NCI-H82 (cell line): Measurements from ENCODE around the gene PLSCR3.

ENCODE experiments used
- DNase-seq: peaks from one replicate; lab custom pipeline; 2025; lab: John Stamatoyannopoulos, UW

The PLSCR3 gene

DNA sequence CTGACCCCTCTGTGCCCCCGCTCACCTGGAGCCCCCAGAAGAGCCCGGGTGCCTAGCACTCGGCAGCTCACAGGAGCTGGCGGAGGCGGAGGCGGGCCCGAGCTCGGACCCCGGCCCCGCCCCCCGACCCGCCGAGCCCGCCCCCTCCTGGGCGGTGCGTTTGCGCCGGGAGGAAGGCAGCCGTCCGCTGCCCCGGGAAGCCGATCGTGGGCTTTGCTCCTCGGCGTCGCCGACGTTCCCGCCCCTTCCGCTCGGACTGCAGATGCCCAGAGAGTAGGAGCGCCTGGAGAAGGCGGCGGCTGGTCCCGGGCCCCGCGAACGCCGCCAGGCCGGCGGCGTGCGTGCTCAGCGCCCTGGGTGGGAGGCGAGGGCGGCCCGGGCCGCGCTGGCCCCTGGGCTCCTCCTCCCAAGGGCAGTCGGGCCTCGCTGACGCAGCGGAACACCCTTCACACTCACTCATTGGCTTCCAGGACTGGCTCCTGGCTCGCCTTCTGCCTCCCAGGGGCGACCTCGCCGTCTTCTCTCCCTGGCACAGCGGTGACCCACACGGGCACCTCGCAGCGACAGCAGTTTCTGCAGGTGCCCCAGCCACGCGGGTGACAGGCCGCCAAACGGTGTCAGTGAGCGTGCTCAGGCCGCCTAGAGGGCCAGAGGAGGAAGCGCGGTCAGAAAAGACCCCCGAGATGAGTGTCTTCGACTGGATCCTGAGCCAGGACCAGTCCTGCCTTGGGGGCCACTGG lies at the start of gene PLSCR3:
PLSCR3 (minus strand) TSS at position 74 of the 740 bp plus-strand sequence. CDS start 415 bp downstream, outside the sequence.
- DNase-seq: peak; percentile 91

DNA sequence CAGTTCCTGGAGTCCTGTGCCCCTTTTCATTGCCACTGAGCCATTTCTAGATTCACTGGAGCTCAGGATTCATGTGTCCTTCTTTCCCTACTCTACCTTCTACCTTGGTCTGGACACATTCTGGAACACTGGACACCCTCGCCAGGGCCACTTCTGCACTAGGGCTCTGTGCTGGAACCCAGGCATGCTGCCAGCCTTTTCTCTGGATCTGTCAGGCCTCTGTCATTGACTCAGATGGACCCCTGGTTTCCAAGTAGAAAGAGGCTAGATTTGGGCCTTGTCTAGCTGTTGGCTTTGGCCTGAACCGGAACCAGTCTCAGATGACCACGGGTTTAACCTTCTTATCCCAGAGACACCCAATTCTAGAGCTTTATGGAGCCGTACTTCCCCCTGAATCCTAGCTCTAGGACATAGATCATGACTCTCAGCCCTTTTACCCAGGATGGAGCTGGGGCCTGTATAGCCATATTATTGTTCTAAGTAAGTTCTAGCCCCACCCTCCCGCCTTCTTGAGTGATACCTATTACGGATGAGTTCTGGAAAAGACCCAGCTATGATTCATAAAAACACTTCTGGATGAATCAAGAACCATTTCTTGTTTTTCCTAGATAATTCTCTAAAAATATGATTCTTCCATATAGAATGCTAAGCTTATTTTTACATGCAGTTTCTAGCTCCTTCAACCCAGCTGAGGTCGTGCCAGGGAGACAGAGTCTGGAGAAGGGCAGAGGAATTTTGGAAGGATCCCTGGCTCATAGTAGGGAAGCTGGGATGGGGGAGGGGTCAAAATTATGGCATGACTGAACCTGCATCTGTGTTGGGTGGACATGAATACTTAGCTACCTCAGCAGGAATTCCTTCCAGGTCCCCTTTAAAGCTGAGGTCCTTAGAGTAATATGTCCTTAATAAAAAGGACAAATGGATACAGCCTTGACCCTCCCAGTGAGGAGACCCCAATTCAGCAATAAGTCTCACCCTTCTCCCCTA lies 49.5 kb upstream of the PLSCR3 start:
- DNase-seq: no peak

DNA sequence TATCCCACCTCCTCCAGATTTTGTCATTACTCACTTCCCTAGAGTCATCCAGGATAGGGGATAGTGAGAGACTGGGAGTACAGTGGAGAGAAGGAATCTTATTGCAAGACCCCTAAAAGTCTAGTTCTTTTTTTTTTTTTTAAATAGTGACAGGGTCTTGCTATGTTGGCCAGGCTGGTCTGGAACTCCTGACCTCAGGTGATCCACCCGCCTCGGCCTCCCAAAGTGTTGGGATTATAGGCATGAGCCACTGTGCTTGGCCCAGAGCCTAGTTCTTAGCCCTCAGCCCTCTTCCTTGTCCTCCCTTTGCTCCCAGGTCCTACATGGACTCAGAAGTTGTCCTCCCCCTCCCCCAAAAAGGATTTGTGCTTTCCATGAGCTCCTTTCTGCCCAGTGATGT lies 47.8 kb upstream of the PLSCR3 start:
- peak; percentile 29 for DNase-seq

DNA sequence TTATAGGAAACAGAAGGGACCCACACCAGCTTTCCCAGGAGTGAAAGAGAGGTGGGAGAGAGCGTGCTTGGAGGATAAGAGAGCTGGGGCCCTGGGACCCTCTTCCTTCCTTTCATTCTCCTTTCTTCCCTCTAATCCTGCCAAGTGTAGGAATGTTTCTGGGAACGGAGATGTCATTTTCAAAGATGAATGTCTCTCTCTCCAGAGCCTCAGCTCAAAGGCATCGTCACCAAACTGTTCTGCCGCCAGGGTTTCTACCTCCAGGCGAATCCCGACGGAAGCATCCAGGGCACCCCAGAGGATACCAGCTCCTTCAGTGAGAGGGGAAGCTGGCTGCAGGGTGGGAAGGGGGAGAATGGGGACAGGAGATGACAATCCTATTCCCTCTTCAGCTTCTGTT lies 46.9 kb upstream of the PLSCR3 start:
- DNase-seq: no peak

DNA sequence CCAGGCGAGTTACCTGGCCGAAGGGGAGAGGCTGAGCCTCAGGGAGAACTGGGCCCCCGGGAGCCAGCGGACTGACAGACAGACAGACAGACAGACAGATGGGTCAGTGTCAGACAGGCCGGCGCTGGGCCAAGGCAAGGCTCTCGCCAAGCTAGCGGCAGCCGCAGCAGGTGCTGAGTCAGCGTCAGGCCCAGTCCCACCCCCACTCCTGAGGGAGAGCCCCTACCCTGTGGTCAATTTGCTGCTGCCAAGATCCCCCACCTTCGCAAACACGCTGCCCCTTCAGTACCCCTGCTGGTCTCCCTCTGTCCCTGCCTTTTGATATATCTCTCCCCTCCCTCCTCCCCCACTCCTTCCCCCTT lies 46.5 kb upstream of the PLSCR3 start:
- DNase-seq: peak; percentile 89

DNA sequence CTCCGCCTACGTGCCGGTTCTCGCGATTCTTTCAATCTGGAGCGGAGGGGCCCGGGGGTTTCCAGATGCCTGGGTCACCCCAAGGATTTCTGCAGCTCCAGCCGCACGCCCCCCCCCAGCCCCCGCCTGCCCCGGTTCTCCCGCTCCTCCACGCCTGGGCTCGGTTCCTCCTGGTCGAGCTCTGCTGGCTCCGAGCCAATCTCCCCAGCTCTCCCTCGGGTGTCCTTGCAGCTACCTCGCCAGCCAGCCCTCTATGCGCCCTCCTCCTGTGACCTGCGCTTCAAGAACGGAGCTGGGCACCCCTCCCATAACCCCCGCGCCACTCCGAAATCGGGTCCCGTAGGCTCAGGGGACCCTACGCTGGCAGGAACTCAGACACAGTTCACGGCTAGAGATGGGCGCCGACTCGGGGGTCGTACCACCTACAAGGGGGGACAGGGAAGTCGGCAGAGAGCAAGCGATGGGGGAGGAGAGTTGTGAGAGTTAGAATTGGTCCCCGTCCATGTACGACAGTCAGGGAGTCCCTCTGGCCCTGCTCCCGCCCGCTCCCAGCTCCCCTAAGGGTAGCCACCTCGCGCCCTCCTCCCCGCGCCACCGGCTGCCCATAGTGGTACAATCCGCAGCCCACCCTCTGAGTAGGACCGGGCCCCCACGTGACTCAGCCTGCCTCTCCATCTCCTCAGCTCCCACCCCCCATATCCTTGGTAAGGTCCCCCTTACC lies 45.9 kb upstream of the PLSCR3 start:
- DNase-seq: peak; percentile 89

DNA sequence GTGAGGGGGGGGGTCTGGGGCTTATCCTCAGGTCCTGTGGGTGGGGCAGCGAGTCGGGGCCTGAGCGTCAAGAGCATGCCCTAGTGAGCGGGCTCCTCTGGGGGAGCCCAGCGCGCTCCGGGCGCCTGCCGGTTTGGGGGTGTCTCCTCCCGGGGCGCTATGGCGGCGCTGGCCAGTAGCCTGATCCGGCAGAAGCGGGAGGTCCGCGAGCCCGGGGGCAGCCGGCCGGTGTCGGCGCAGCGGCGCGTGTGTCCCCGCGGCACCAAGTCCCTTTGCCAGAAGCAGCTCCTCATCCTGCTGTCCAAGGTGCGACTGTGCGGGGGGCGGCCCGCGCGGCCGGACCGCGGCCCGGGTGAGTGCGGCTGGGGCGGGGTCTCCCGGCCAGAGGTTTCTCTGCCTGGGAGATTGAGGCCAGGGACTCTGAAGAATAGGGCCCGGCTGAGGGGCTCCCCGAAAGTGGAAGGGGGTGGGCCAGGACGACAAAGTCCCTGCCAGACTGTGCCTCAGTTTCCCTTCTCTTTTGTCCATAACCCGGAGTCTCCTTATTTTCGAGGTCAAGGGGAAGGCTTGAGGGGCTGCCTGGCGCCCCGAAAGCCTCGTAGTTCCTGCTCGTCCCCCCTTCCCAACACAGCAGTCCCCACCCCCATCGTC lies 45.3 kb upstream of the PLSCR3 start, which contains the start of gene FGF11:
FGF11 (plus strand) TSS at position 51 of the 651 bp plus-strand sequence; CDS start at position 160, 109 bp downstream.
- DNase-seq: no peak

DNA sequence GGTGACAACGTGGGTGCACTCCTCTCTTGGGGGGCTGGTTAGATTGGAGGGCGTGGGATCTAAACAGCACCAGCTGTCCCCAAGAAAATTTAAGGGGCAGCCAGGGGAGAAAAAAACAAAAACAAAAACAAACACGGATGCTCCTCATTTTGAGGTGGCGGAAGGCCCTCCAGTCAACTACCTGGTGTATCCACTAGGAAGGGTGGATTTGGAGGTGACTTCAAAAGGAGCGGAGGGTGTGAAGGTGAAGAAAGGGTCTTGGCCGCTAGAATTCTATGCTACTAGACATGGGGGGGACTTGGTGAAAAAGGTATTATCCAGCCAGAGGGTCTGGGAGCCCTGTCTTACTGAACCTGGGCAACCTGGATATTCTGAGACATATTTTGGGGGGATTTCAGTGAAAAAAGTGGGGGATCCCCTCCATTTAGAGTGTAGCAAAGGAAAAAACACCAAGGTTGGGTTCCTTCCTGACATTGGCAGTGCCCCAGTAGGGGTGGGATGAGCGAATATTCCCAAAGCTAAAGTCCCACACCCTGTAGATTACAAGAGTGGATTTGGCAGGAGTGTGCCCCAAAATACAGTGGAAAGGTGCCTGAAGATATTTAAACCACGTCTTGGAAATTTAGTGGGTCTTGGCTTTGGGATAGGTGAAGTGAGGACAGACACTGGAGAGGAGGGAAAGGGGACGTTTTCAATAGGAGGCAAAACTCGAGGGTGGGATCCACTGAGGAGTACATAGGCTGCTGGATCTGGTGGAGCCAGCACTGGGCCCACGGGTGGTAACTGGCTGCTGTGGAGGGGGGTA lies 44.5 kb upstream of the PLSCR3 start:
- no peak for DNase-seq

DNA sequence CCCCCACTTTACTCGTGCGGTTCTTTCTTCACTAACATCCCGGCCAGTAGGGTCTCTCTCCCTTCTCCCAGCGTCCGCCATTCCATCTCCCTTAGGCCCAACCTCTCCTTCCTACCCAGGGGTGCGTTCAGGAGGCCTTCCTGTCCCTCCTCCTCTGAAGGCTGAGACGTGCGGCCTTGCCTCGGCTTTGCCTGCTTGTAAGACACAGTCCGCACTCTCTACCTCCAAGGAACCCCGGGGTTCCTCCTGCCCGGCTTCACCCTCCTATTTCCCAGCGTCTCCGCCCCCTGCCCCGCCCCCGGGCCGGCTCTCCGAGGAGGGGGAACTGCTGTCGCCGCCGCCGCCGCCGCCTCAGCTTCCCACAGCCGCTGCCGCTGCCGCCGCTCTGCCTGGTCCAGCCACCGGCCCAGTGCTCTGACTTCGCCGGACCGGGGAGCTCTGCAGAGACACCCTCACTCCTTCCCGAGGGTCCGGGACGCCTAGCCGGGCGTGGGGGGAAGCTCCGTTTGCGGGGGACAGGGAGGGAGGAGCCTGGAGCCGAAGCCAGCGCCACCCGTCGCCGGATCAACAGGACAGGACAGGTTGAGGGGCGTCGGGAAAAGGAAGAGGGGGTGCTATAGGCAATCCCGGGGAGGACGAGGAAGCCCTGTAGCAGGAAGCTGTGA lies 43.8 kb upstream of the PLSCR3 start:
- peak; percentile 63 for DNase-seq

DNA sequence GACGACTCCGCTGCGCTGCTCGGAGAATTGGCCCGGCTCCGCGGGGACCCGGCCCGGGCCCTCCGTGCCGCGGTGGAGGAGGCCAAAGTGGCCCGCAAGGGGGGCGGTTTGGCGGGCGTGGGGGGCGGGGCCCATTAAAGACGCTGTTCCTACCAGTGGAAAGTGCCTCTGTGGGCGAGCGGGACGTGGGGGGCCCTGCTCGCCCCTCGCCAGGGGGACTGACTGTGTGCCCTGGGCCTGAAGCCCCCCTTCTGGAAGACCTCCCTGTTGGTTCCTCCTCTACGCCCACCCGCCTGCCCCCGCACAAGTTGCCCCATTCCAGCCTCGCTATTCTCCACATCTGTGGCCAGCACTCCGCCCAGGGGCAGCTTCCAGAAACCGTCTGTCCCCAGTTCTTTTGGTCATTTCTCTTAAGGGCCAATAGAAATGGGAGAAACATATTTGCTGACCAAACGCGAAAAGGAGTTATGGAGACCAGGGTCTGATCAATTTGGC lies 43.1 kb upstream of the PLSCR3 start:
- DNase-seq: no peak

DNA sequence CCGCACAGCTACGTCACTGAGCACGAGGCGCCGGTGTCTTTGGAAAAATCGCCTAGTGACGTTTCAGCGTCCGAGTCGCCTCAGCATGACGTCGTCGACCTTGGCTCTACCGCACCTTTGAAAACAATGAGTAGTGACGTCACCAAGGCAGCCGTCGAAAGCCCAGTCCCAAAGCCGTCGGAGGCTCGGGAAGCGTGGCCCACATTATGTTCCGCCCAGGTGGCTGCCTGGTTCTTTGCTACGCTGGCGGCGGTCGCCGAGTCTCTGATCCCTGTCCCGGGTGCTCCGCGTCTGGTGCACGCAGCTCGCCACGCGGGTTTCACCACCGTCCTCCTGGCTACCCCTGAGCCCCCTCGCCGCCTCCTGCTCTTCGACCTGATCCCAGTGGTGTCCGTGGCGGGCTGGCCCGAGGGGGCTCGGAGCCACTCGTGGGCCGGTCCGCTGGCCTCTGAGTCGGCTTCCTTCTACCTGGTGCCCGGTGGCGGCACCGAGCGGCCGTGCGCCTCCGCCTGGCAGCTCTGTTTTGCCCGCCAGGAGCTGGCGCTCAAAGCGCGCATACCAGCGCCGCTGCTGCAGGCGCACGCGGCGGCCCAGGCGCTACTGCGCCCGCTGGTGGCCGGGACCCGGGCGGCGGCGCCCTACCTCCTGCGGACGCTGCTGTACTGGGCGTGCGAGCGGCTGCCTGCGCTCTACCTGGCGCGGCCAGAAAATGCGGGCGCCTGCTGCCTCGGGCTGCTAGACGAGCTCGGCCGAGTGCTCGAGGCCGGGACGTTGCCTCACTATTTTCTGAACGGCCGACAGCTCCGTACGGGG lies 42.4 kb upstream of the PLSCR3 start:
- peak; percentile 91 for DNase-seq

DNA sequence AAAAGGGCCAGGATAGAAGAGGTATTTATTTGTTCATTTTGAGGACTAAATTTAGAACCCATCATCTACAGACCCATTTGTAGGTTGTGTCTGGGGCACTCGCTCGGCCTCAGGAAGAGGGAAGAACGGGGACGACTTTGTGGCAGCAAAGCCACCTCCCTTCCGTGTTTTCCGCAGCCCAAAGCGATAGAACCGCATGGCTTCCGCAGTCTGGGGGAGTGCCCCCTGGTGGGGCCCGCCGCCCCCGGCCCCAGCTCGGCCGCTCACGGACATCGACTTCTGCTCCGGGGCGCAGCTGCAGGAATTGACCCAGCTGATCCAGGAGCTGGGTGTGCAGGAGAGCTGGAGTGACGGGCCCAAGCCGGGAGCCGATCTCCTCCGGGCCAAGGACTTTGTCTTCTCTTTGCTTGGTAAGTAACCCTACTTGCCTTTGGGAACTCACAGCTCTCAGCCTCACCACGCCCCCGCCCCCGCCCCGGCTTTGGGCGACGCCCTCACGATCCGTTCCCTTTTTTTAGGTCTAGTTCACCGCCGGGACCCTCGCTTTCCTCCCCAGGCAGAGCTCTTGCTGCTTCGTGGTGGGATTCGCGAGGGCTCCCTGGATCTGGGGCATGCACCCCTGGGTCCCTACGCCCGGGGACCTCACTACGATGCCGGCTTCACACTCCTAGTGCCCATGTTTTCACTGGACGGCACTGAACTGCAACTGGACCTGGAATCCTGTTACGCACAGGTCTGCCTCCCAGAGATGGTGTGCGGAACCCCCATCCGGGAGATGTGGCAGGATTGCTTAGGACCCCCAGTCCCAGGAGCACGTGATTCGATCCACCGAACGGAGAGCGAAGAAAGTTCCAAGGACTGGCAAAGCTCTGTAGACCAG lies 41.6 kb upstream of the PLSCR3 start:
- DNase-seq: peak; percentile 73

DNA sequence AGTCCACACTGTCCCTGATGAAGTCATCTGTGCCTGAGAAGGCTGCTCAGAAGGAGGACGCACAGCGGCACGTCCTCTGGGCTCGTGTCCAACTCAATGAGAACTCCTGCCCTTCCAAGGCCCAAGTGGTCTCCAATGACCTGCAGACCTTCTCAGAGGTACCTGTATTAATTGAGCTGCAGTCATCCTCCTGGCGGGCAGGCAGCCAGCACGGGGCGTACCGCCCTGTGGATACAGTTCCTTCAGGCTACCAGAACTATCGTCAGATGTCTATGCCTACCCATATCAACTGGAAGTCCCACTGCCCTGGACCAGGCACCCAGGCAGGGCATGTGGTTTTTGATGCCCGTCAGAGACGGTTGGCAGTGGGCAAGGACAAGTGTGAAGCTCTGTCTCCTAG lies 38.0 kb upstream of the PLSCR3 start:
- no peak for DNase-seq

DNA sequence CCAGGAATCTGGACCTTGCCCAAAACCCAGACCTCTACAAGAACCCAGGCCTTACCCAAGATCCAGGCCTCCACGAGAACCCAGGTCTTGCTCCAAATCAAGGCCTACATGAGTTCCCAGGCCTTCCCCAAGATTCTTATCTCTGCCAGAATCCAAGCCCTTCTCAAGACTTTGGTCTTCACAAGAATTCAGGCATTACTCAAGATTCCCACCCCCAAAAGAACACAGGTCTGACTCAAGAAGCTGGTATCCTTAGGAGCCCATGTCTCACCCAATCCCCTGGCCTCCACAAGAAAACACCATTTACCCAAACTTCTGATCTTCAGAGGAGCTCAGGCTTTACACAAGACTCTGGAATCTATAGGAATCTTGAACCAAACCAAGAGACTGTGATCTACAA lies 36.9 kb upstream of the PLSCR3 start:
- no peak for DNase-seq

DNA sequence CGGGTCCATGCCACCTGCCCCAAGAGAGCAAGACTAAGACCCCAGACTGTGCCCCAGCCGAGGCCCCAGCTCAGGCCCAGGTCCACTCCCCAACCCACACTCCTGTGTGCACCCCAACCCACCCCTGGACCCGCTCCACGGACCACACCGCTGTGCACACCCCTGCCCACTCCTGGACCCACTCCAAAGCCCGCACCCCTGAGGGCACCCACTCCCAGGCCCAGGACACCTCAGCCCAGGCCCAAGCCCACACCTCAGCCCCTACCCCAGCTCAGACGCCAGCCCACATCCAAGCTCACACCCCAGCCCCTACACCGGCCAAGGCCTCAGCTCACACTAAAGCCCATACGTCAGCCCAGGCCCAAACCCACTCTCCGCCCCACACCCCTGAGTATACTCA lies 35.4 kb upstream of the PLSCR3 start:
- DNase-seq: no peak

DNA sequence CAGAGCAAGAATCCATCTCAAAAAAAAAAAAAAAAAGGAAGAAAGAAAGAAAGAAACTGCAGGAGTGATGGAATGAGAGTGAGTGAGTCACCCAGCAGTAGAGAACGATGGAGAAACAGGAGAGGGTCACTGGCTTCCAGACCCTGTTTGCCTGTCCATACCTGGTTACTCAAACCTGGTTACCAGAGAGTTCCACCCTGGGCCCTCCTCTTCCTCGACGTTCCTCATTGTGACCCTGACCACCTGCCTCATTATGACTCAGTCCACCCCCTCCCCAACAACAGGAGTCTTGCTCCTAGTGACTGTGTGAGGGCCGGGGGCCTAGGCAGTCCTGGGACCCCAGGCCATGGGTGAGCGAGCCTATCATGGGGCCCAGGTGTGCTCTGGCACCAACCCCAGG lies 34.2 kb upstream of the PLSCR3 start, which contains the start of gene SPEM3:
SPEM3 (plus strand) TSS at position 301 of the 400 bp plus-strand sequence; CDS start at position 347, 46 bp downstream.
- DNase-seq: no peak

DNA sequence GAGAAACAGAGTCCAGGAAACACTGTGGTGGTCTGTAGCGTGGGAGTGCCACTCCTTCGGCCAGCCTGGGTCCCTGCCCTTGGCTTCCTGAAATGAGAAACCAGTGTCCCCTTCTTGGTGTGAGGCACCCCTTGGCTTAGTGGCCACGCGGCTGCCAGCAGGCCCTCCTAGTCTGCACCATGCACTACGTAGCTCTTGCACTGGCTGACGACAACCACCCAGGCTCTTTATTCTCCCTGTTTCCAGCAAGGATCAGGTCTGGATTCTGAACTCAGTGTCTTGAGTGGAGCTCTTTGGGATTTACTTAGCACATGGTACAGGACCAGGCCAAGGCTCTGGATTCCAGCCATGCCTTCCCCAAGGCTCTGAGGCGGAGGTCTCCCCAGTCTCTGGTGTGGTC lies 33.2 kb upstream of the PLSCR3 start:
- no peak for DNase-seq

DNA sequence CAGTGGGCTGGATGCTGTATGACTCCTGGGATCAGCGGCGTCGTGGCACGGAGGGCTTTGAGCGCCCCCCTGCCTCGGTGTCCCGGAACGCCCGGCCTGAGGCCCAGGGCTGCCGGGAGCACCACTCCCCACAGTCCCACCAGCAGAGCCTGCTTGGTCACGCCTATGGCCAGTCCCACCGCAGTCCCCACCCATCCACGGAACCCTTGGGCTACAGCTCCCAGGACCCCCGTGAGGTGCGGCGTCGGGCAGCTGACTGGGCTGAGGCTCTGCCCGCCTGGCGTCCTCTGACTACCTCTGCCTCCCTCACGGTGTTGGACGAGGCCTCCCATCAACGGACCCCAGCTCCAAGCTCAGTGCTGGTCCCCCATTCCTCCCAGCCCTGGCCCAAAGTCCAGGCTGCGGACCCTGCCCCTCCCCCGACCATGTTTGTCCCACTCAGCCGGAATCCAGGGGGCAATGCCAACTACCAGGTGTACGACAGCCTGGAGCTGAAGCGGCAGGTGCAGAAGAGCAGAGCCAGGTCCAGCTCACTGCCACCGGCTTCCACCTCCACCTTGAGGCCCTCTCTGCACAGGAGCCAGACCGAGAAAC lies 32.7 kb upstream of the PLSCR3 start:
- no peak for DNase-seq
